ENCODE results near the gene FZR1.

FZR1 gene

GRCh38 chr19:3505598-3506383 lies at the start of gene FZR1:
FZR1 (plus strand) TSS chr19:3506311; CDS start chr19:3522990, 16,679 bp downstream.
- peak; percentile 95 for DNase-seq (ENCODE audit: low read depth)

DNA sequence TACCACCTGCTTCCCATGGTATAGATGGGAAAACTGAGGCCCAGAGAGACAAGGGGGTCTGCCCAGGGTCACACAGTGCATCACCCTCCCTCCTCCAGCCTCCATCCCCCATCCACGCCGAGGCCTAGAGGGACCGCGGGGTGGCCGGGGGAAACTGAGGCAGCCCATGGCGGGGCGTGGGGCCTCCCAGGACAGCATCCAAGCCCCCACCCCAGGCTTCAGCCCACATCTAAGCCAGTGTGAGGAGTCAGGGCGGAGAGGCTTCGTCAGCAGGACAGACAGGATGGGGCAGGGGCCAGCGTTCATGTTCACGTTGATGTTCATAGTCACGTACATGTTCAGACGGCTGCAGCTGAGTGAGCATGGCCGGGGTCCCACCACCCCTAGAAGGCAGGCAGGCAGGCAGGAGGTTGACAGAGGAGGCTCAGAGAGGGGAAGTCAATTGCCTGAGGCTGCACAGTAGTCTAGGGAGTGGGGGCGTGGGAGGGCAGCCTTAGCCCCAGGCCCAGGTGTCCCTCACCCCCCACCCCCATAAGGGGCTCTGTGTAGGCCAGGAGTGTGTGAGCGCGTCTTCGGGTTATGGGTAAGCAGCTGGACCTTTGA lies 49.1 kb upstream of the FZR1 start:
- no peak for DNase-seq (ENCODE audit: low read depth)

DNA sequence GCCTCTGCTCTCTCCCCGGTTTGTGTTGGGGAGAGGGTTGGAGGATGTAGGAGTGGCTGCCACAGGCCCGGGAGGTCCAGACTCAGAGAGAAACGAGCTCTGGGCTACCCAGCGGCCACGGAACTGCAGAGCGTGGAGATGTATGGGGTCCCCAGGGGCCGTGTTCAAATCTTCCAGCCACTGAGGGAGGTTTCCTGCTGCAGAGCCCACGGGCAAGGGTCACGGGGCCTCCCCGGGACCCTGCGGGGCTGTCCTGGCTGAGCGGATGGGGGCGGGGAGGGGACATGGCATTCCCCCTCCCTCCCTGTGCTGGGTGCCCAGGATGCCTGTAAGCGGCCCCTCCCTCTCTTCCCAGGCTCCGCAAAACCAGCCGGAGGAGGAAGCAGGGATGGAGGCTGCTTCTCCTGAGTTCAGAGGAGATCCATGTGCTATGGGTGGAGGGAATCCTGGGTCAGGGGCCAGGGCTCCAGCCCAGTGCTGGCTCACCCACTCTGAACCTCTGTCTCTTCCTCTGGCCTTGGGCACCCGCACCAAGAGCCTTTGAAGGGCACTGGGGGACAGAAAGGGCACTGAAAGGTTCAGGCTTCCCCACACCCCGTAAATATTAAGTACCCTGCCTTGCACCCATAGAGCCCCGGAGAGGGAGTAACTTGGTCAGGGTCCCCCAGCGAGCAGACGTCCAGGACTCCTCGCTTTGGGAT lies 48.4 kb upstream of the FZR1 start:
- DNase-seq (ENCODE audit: low read depth) = no peak

DNA sequence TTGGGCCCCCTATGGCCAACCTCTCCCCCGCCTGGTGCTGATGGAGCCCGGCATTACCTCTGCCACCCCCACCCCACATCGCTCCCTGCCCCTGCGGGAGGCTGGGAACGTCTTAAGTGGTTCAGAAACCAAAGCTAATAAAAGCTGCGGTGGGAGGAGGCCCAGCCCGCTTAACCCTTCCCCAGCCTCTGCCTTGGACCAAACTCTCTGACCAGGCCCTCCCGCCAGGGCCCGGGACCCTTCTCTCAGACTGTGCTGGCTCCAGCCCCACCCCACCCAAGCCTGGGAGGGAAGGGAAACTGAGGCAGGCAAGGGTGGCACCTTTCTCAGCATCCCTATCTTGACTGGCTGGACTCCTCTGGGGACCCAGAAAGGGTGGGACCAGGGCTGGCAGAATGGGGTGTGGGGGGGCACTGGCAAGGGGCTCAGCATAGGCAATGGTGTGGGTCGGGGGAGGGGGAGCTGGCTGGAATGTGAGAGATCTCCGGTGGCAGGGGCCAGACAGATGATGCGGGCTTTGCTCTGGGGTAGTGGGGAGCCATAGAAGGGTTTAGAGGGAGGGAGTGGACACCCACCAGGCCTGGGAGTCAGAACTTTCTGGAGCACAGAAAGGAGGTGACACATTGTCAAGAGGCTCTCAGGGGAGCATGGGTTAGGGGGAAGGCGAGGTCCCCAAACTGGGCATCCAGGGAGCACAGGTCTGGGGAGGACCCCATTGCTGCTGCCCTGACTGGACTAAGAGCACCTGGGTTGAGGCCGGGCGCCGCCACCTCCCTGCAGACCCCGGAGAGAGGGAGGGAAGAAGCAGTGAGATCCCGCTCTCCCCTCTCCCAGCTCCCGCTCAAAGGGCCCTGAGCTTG lies 47.7 kb upstream of the FZR1 start:
- DNase-seq (ENCODE audit: low read depth) = no peak

DNA sequence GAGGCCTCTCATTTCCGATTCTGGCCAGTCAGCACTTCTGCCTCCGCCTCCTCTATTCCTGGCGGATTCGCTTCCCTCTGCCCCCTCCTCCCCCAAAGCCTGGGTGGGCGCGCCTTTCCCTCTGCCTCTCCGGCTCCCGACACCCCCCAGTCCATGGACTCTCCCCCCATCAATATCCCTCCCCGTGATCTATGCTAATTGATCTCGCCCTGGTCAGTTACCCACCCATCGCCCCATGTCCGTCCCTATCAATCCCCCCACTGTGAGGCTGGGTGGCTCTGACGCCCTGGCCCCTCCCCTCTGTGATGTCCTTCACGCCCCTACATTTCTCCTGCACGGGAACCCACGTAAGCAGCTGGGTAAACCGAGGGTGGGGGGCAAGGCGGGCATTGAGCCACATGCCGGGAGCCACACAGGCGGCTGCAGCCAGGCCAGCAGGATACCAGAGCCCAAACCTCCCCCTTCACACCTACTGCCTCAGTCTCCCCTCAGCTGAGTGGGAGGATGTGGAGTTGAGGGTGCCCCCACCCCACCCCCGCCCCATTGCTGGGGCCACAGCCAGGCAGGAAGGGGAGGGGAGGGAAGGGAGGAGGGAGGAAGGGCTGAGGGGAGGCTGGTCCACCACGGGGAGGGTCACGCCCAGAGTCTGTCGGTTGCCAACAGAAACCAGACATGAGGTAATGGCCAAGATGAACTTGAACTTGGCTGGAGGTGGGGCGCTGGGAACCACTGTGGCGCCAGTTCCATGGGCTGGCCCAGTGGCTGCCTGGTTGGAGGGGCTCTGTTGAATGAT lies 46.8 kb upstream of the FZR1 start:
- peak; percentile 86 for DNase-seq (ENCODE audit: low read depth)

GRCh38 chr19:3459965-3460582 lies 46.0 kb upstream of the FZR1 start:
- DNase-seq (ENCODE audit: low read depth) = no peak

GRCh38 chr19:3462991-3463713 lies 43.0 kb upstream of the FZR1 start:
- DNase-seq (ENCODE audit: low read depth) = no peak

DNA sequence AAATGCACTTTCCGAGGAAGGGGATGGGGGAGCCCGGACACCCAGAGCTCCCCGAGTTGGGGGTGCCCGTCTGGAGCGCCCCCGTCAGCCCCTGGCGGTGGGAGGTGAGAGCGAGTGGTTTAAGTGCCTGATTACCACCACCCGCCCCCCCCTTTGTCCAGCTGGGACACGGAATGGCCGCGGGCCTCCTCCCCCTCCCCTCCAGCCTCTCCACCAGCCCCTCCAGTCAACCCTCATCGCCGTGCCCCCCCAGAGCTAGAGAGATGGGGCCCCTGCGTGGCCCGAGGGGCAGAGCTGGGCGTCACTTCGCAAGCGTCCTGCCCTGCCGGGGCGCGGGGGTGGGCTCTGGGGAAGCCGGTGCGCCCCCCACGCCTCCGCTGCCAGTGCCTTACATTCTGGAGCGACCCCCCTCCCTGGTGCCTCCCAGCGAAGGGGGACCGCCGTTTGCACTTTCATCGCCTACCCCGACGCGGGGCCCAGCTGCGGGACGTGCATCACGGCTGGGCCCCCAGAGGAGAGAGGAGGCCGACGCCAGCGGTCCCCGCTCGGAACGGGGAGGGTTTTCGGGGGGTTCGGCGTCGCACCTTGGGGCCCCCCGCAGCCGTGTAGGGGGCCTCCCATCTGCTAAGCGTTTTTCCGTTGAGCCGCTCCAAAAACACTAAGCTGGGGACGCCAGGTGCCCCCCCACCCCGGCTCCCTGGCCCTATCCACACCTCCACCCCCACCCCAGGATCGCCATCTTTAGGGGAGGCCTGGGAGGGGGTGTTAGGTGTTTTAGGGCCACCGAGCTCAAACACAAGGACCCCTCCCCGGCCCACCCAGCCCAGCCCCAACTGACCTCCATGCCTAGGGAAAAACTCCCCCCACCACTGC lies 42.2 kb upstream of the FZR1 start:
- DNase-seq (ENCODE audit: low read depth) = no peak

GRCh38 chr19:3464587-3465235 lies 41.4 kb upstream of the FZR1 start:
- DNase-seq (ENCODE audit: low read depth) = no peak

DNA sequence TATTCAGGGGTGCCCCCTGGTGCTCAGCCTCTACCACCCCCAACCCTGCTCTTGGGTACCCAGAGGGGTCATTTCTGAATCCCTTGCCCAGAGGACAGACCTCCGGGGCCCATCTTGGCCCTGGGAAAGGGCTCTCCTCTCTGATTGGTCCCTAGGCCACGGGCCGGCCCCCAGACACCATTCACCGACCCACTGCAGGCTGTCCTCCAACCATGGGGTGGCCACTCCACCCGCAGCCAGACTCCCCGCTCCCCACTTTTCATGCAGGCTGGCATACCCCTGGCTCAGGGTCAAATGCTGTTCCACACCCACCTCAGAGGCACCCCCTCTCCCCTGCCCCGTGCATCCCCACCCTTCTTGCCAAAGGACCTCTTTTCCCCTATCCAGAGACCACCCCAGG lies 40.6 kb upstream of the FZR1 start:
- no peak for DNase-seq (ENCODE audit: low read depth)

- DNase-seq (ENCODE audit: low read depth) = no peak
Observed at GRCh38 chr19:3466635-3467034, 39.5 kb upstream of the FZR1 start.

- no peak for DNase-seq (ENCODE audit: low read depth)
Observed at GRCh38 chr19:3467437-3468198, 38.5 kb upstream of the FZR1 start.

GRCh38 chr19:3468211-3468610 lies 37.9 kb upstream of the FZR1 start:
- no peak for DNase-seq (ENCODE audit: low read depth)

- DNase-seq (ENCODE audit: low read depth) = no peak
Observed at GRCh38 chr19:3469638-3470499, 36.2 kb upstream of the FZR1 start.

DNA sequence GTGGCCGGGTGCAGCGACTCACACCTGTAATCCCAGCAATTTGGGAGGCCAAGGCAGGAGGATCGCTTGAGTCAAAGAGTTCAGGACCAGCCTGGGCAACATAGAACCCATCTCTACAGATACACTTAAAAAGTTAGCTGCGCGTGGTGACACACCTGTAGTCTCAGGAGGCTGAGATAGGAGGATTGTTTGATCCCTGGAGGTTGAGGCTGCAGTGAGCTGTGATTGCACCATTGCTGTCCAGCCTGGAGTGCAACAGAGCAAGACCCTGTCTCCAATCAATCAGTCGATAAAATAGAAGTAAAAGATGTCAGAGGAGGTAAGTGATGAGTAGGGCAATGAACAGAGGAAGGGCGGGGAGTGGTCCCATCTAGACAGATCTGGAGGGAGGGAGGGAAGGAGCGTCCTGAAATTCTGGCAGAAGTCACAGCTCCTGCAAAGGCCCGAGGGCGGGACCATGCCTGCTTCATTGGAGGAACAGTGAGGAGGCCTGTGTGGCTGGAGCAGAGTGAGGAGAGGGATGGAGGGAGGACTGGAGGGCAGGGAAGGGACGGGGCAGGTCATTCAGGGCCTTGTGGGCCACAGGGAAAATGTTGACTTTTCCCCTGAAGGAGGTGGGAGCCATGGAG lies 35.5 kb upstream of the FZR1 start:
- DNase-seq (ENCODE audit: low read depth) = no peak

DNA sequence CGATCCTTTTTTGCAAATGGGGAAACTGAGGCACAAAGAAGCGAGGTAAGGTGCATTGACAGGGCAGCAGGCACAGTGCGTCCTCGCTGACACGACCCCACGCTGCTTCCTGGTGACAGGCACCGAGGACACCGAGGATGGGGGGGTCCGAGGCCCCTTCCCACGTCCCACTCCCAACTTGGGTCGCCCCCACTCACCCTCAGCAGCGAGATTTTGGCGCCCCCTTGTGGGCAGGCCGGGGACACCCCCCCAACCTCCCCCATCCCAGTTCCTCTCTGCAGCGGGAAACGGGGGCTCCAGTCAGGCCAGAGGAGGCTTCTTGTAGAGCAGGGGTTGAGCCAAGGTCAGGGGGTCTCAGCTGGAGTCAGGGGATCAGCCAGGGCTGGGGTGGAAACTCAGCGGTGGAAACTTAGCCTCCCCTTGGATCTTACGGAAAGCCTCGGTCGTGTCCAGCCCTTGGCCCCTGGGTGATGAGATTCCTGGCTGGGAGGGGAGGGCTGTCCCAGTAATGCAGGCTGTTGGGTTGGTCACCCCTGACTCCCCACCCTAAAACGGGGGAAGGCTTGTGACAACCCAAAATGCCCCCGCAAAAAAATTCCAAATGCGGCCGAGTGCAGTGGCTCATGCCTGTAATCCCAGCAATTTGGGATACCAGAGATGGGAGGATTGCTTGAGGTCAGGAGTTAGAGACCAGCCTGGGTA lies 34.0 kb upstream of the FZR1 start:
- no peak for DNase-seq (ENCODE audit: low read depth)

Measured in stromal cell of bone marrow (primary cell).